Fibroblast of skin of right quadriceps (primary cell): ENCODE data around the gene ANKRD13A.
A peak's percentile ranks its signal among the peaks of the same experiment; 100 is the strongest.
"Not testable (repeated sequence)": the region's sequence is repeated elsewhere in the genome, so short reads cannot be mapped to it uniquely, and the experiment has no call there.

ENCODE experiments used
- DNase-seq: peaks from one replicate; pipeline ENCODE4 v3.0.0-alpha.2; 2013

Gene ANKRD13A

DNA sequence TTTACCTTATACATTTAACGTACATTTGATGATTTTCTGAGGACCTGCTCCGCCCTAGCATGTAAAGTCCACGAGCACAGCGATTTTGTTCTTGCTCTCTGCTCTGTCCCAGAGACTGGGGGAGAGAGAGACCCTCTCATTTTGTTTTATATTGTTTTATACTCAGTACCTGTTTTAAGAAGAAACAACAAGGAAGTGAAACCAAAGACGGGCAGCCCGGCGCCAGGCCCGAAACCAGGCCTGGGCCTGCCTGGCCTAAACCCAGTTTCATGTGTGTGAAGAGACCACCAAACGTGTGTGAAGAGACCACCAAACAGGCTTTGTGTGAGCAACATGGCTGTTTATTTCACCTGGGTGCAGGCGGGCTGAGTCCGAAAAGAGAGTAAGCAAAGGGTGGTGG, 49.8 kb downstream of the ANKRD13A start:
- not testable (repeated sequence) for DNase-seq

DNA sequence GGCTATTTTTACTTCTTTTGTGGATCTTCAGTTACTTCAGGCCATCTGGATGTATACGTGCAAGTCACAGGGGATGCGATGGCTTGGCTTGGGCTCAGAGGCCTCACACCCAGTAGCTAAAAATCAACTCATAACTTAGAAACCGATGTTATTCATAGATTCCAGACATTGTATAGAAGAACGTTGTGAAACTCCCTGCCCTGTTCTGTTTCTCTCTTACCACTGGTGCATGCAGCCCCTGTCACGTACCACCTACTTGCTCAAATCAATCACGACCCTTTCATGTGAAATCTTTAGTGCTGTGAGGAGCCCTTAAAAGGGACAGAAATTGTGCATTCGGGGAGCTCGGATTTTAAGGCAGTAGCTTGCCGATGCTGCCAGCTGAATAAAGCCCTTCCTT, 50.4 kb downstream of the ANKRD13A start:
- not testable (repeated sequence) for DNase-seq

DNA sequence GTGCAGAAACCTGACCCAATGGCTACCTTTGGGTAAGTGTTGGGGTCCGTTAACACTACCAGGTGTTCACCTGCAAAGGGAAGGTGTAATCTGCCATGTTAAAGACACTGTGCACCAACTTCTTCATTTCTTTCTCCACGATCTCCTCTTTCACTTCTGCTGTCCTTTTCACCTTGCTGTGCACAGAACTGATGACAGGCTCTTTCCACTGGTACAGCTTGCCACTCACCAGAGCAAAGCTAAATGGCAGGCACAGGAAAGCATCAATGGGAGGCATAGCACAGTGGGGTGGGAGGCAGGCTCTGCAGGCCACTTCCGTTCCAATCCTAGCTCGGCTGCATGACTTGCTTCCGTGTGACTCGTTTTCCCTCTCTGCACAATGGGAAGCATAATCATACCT, 51.7 kb downstream of the ANKRD13A start:
- DNase-seq, result no peak

GRCh38 chr12:110055375-110056352, 56.4 kb downstream of the ANKRD13A start:
- DNase-seq, result peak; percentile 94

DNA sequence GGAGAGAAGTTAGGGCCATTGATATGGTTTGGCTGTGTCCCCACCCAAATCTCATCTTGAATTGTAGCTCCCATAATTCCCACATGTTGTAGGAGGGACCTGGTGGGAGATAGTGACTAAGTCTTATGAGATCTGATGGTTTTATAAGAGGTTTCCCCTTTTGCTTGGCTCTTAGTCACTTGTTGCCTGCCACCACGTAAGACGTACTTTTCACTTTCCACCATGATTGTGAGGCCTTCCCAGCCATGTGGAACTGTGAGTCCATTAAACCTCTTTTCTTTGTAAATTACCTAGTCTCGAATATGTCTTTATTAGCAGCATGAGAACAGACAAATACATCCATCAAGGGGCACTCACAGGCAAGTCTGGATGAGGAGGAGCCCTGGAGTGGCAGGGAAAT, 57.4 kb downstream of the ANKRD13A start:
- DNase-seq, result not testable (repeated sequence)

DNA sequence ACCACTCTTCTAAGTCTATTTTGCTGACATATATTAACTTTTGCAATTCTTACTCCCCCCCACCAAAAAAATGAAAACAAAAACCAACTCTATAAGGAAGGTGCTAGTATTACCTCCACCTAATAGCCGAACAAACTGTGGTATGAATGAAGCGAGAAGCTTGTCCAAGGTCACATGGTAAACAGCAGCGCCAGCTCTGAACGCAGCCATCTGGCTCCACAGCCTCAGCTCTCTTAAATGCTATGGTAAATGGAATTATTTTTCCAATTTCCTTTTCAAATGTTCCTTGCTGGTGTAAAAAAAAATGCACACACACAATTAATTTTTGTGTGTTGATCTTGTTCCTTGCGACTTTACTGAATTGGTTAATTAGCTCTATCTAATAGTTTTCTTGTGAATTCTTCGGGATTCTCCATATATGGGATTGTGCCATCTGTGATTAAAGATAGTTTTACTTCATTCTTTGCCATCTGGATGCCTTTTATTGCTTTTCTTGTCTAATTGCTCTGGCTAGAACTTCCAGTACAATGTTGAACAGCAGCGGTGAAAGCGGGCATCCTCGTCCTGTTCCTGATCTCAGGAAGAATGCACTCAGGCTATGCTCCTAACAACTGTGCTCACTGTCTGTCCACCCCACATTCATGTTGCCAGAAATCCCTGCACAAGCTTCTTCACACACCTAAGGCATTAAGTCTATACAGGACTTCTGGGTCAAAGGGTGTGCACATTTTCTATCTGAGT, 59.8 kb downstream of the ANKRD13A start:
- DNase-seq, result no peak

DNA sequence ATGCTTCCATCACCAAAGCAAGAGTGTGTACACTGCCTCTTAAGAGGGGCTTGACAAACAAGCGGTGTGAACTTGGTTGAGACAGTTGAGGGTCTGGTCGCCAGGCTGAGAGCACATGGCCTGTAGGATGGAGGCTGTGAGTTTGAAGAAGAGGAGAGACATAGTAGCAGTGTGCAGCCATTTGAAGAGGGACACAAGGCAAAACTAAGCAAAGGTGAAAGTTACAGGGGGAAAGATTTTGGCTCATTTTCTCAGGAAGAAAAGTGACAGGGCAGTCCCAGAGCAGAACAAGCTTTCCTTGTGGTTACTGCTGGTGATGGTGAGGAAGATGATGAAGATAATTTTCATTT, 60.4 kb downstream of the ANKRD13A start:
- DNase-seq, result no peak

DNA sequence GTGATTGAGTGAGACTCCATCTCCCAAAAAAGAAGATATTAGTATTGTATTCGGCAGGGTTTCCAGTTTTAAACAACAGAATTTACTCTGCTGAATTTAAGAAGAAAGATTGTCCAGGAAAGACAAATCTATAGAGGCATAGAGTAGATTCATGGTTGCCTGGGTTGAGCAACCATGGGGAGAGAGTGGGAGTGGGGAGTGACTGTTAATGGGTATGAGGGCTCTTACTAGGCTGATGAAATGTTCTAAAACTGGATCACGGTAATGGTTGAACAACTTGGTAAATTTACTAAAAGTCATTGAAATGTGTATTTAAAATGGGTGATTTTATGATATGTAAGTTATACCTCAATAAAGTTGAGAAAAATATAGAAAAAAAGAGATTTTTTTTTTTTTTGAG, 63.0 kb downstream of the ANKRD13A start:
- no peak for DNase-seq

GRCh38 chr12:110065540-110065939, 66.3 kb downstream of the ANKRD13A start:
- DNase-seq, result no peak

DNA sequence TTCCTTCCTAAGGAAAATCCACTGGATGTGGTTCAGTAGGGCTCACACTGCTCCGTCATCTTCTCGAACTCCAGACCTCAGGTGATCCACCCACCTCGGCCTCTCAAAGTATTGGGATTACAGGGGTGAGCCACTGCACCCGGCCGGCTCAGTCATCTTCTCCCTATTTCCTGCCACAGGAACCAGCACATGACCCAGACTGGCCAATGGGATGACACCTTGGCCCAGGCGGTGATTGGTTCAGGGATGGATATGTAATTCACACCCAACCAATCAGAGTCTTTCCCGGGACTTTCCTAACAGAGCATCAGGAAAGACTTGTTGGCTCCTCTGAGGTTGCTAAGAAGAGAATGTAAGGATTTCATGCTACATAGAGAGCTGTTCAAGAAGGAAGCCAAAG, 68.3 kb downstream of the ANKRD13A start:
- DNase-seq, result no peak

GRCh38 chr12:110068115-110068514, 68.9 kb downstream of the ANKRD13A start:
- DNase-seq, result not testable (repeated sequence)

DNA sequence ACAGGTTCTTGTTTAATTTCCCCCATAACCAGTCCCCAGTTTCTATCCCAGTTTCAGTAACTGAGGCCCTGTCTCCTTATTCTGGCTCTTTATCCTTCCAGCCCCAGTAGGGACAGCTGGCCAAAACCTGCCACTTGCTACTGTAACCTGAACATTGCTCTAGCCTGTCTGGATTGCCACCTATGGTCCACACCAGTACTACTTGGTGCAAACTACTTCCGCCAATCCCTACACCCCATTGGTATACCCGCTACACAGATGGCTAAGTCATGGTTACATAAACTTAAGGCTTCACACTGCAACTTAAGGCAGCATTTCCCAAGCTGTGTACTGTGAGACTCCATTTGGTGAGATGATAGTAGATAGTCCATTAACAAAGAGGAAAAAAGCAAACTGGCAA, 69.4 kb downstream of the ANKRD13A start:
- DNase-seq, result no peak

DNA sequence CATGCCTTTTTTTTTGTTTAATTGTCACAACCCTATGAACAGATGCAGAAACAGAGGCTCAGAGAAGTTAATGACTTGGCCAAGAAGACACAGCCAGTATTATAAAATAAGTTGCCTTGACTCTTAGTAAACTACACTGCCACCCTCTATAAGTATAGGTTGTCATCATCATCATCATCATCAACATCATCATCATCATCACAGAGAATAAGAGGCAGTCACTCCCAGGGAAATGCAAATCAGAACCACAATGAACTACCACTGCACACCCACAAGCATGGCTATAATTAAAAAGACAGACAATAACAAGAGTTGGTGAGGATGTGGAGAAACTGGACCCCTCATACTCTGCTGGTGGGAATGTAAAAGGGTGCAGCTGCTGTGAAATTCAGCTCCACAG, 72.3 kb downstream of the ANKRD13A start:
- no peak for DNase-seq

DNA sequence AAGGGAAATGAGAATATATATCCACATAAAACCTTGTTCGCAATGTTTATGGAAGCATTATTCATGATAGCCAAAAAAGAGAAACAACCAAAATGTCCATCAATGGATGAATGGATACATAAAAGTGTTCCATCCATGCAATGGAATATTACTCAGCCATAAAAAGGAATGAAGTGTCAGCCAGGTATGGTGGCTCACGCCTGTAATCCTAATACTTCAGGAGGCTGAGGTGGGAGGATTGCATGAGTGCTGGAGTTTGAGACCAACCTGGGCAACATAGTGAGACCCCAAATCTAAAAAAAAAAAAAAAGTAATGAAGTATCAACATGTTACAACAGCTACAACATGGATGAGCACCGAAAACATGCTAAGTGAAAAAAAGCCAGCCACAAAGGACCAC, 72.7 kb downstream of the ANKRD13A start:
- no peak for DNase-seq

GRCh38 chr12:110072636-110073035, 73.4 kb downstream of the ANKRD13A start:
- not testable (repeated sequence) for DNase-seq

DNA sequence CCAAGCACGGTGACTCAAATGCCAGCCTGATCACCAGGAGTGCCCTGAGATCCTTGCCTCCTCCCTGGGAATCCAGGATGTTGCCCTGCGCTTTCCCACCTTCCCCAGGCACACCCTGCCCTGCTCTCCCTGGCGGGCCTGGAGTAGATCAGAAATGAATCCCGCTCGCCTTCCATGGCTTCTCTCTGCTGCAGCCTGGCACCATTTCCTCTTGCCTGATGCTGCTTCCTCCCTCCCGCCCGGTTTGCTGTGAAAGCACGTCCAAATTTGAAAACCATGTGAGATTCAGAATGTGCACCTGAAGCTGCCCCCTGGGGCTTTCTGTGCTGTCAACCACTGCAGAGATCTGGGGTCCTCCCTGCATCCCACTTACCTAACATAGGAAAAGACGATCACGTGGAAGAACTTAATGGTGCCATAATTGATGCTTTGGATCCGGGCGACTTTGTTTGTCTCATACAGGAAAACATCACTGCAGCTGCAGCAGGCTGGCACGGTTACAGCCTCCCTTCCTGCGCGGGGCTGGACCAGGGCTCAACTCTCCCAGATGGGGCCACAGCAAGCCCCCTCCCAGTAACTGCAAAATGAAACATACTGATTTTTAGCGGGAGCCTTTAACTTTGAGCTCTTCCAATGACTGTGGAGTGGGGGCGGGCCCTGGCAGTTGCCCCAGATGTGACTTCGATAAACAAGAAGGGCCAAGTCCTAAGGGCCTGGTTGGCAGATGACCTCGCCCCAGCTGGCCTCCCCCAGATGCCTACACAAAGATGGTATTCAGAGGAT, 74.0 kb downstream of the ANKRD13A start:
- DNase-seq, result peak; percentile 7

DNA sequence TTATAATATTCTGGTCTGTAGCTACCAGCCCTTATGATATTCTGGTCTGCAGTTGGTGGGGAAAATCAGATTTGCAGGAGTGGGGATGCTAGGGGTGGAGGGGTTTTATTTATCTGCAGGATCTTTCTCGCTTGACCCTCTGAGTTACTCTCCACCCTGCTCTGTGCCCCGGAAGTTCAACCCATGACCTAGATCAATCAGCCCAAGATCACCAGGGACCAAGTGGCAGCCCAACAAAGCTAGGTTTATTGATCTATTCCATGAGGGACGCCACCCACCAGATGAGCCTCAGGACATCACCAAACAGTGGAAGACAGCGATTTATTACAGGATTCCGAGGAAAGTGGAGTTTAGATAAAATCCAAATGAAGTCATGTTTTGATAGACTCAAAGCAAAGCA, 74.9 kb downstream of the ANKRD13A start:
- DNase-seq, result no peak

- DNase-seq, result no peak
Observed at GRCh38 chr12:110075880-110076279, 76.7 kb downstream of the ANKRD13A start.

DNA sequence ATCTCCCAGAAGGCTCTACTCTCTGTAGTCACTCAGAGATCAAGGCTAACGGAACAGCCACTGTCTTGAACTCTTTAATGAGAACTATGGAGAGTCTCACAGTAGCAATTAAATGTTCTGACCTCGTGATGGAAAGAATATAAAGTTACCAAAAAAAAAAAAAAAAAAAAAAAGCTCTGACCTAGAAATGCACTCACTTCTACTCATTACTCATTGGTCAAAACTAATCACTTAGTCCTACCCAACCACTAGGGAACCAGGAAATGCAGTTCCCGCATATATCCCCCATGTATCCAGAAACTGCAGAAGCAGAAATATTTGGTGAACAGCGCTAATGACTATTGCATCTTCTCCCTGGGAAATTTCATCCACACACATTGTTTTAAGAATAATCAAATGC, 78.6 kb downstream of the ANKRD13A start:
- no peak for DNase-seq

- DNase-seq, result no peak
Observed at GRCh38 chr12:110079477-110080400, 80.5 kb downstream of the ANKRD13A start.

GRCh38 chr12:110080410-110080809, 81.2 kb downstream of the ANKRD13A start:
- DNase-seq, result no peak
